A204.1 (cell line): ENCODE data around the gene PHKG2.

Source experiments
- FAIRE-seq: peaks from 2 replicates; lab custom pipeline; 2012; peaks lifted over from hg19 to GRCh38; lab: Jason Lieb, UNC

PHKG2 gene

GRCh38 chr16:30728899-30729672 lies 19.1 kb upstream of the PHKG2 start:
- no peak for FAIRE-seq

GRCh38 chr16:30731411-30731810 lies 16.8 kb upstream of the PHKG2 start:
- no peak for FAIRE-seq

GRCh38 chr16:30736995-30737793 lies 11.0 kb upstream of the PHKG2 start:
- FAIRE-seq: no peak

- FAIRE-seq: no peak
Observed at GRCh38 chr16:30737794-30738648, 10.2 kb upstream of the PHKG2 start.

GRCh38 chr16:30738984-30739951 lies 9.0 kb upstream of the PHKG2 start:
- no peak for FAIRE-seq

GRCh38 chr16:30740364-30741251 lies 7.6 kb upstream of the PHKG2 start:
- FAIRE-seq: no peak

- no peak for FAIRE-seq
Observed at GRCh38 chr16:30741461-30741914, 6.7 kb upstream of the PHKG2 start.

- no peak for FAIRE-seq
Observed at GRCh38 chr16:30743716-30744115, 4.5 kb upstream of the PHKG2 start.

GRCh38 chr16:30744183-30744582 lies 4.0 kb upstream of the PHKG2 start:
- FAIRE-seq: no peak

GRCh38 chr16:30745082-30745481 lies 3.1 kb upstream of the PHKG2 start:
- no peak for FAIRE-seq

- FAIRE-seq: no peak
Observed at GRCh38 chr16:30746638-30747175, 1.5 kb upstream of the PHKG2 start.

GRCh38 chr16:30747331-30747730 lies 894 bp upstream of the PHKG2 start:
- no peak for FAIRE-seq

- FAIRE-seq: no peak
Observed at GRCh38 chr16:30748634-30749445, 615 bp downstream of the PHKG2 start.

- FAIRE-seq: no peak
Observed at GRCh38 chr16:30750201-30750600, 2.0 kb downstream of the PHKG2 start.

GRCh38 chr16:30750876-30751465 lies 2.7 kb downstream of the PHKG2 start:
- no peak for FAIRE-seq

- no peak for FAIRE-seq
Observed at GRCh38 chr16:30753596-30753995, 5.4 kb downstream of the PHKG2 start.

- no peak for FAIRE-seq
Observed at GRCh38 chr16:30755955-30756780, 7.9 kb downstream of the PHKG2 start.

GRCh38 chr16:30756781-30757100 lies 8.5 kb downstream of the PHKG2 start:
- no peak for FAIRE-seq
